Vagina (tissue), 2 donors: ENCODE measurements around the gene SELENOS.

ENCODE experiments used
- CTCF ChIP-seq, 3 experiments: fragments of 450-650 bp in 2 of 3; fragments of 200-600 bp in 1 of 3; sonication (generic) in 1 of 3; IDR thresholded peaks; one replicate each; pipeline ENCODE4 v1.5.1; 2017 to 2019; ENCODE audit warnings: antibody characterized with exemption in 3 of 3, mild to moderate bottlenecking in 2 of 3, moderate library complexity in 2 of 3
- POLR2A ChIP-seq, 2 donors: fragments of 450-650 bp; IDR thresholded peaks; one replicate each; pipeline ENCODE4 v1.6.1; 2017; ENCODE audit warnings: antibody characterized with exemption in 2 of 2, mild to moderate bottlenecking in 2 of 2, moderate library complexity in 2 of 2

- TF ChIP-seq POLR2A (IDR thresholded peaks at IDR 0.05) (no peak), CTCF (IDR thresholded peaks at IDR 0.05) (no peak)
Observed at GRCh38 chr15:101309436-101310160, 32.3 kb upstream of the SELENOS start.
